Neural progenitor cell (in vitro differentiated cells): ENCODE measurements around the gene RB1.

Experiments
- EZH2 ChIP-seq: fragments of 200-600 bp; sonication (generic); IDR thresholded peaks from 2 replicates; pipeline ENCODE4 v1.6.1; 2017; ENCODE audit warnings: antibody characterized with exemption, mild to moderate bottlenecking, moderate library complexity
- EZH2phosphoT487 ChIP-seq: fragments of 200-600 bp; sonication (generic); IDR thresholded peaks from 2 replicates; pipeline ENCODE4 v1.6.1; 2017; ENCODE audit warnings: antibody characterized with exemption

- TF ChIP-seq EZH2phosphoT487 (no peak), EZH2 (no peak)
Measured at GRCh38 chr13:48437371-48437770, 133.8 kb downstream of the RB1 start.
